ENCODE measurements around the gene ZNF316. TPM values are rescaled to one million over a fixed set of nuclear protein-coding genes. Genes with fewer than 3 reads are reported as not detected.

The ZNF316 gene
- total RNA-seq, 4 donors from 2014 or later: 32.1 to 77.7 (median 36.2) TPM

- no peak for TF ChIP-seq EP300 (IDR thresholded peaks at IDR 0.05)
- TF ChIP-seq CTCF (IDR thresholded peaks at IDR 0.05): no peak
- no peak for TF ChIP-seq POLR2A (IDR thresholded peaks at IDR 0.05)
- H3K36me3 ChIP-seq: peaks cover 0 to 70% (median 0%) of the 10 kb centered on the region in 3 donors
- no peak for DNase-seq (ENCODE audit: low spot score in 2 of 2)
- H3K4me3 ChIP-seq: no peak overlapping the region
- no peaks in the 10 kb centered on the region for H3K4me1 ChIP-seq
- WGBS, 2 donors: 90 to 93% methylated on average over 26 of the region's 27 CpGs
- H3K27me3 ChIP-seq: no peaks in the 10 kb centered on the region
- H3K27ac ChIP-seq: no peak overlapping the region
- no peaks in the 10 kb centered on the region for H3K9me3 ChIP-seq
Observed at GRCh38 chr7:6608081-6608480, 29.0 kb upstream of the ZNF316 start.

DNA sequence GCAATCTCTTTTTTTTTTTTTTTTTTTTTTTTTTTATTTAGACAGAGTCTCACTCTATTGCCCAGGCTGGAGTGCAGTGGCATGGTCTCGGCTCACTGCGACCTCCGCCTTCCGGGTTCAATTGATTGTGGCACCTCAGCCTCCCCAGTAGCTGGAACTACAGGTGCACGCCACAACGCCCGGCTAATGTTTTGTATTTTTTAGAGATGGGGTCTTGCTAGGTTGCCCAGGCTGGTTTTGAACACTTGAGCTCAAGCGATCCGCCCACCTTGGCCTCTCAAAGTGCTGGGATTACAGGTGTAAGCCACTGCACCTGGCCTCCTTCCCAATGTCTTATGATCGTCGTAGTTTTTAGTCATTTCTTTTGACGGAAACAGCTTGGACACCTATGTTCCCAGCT, 28.3 kb upstream of the ZNF316 start:
- Histone ChIP-seq H3K9me3 (no peaks in the 10 kb centered on the region), H3K27me3 (no peaks in the 10 kb centered on the region), H3K4me3 (no peak overlapping the region), H3K36me3 (peaks cover 0 to 63% (median 0%) of the 10 kb centered on the region in 3 donors), H3K27ac (no peak overlapping the region), H3K4me1 (no peaks in the 10 kb centered on the region)
- no peak for DNase-seq (ENCODE audit: low spot score in 2 of 2)
- 93% methylated on average over 12 of the region's 12 CpGs for WGBS, 2 donors
- TF ChIP-seq CTCF (IDR thresholded peaks at IDR 0.05) (no peak), POLR2A (IDR thresholded peaks at IDR 0.05) (no peak), EP300 (IDR thresholded peaks at IDR 0.05) (no peak)

DNA sequence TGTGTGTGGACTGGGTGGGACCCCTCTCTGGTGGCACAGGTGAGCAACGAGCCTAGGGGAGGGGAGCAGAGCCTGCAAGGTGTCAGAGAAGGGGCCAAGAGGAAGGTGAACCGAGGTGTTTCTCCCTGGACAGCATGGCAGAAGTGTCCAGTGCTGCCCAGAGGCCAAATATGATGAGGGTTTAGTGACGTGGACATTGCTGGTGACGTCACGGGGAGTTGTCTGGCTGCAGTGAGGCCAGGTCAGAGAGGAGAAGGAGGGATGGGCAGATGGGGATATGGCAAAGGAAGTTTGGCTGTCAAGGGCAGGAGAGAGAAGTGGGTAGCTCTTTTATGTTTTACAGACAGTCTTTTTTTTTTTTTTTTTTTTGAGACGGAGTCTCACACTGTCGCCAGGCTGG, 24.3 kb upstream of the ZNF316 start:
- H3K4me3 ChIP-seq: no peak overlapping the region
- no peaks in the 10 kb centered on the region for H3K27me3 ChIP-seq
- peaks cover 0 to 32% (median 0%) of the 10 kb centered on the region in 3 donors for H3K36me3 ChIP-seq
- no peaks in the 10 kb centered on the region for H3K9me3 ChIP-seq
- peaks cover 0 to 21% (median 8%) of the 10 kb centered on the region in 4 donors for H3K4me1 ChIP-seq
- H3K27ac ChIP-seq: no peak overlapping the region
- 65 to 67% methylated on average over 7 of the region's 7 CpGs for WGBS, 2 donors
- TF ChIP-seq CTCF (IDR thresholded peaks at IDR 0.05): no peak
- no peak for TF ChIP-seq EP300 (IDR thresholded peaks at IDR 0.05)
- no peak for TF ChIP-seq POLR2A (IDR thresholded peaks at IDR 0.05)
- DNase-seq (ENCODE audit: low spot score in 2 of 2): no peak

DNA sequence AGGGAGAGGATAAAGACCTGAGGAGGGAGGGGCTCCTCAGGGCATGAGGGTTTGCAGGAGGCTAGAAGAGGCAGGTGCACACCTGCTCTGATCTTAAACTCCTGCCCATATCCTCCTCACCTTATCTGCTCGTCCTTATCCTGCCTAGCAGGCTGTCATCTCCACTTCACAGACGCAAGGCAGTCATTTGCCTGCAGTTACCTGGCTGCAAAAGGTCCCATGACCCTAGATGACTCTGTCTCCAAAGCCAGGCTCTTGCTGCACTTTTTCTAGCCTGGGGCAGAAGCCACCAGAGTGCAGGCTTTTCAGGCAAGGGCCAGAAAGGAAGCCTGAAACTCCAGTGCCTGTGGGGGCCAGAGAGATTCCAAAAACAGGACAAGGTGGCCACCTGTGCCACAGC, 23.4 kb upstream of the ZNF316 start:
- H3K27me3 ChIP-seq: no peaks in the 10 kb centered on the region
- no peak overlapping the region for H3K27ac ChIP-seq
- peaks cover 0 to 21% (median 8%) of the 10 kb centered on the region in 4 donors for H3K4me1 ChIP-seq
- no peak for DNase-seq (ENCODE audit: low spot score in 2 of 2)
- WGBS, 2 donors: 44 to 51% methylated on average over 2 of the region's 2 CpGs
- no peaks in the 10 kb centered on the region for H3K9me3 ChIP-seq
- no peak overlapping the region for H3K4me3 ChIP-seq
- TF ChIP-seq EP300 (IDR thresholded peaks at IDR 0.05) (no peak), POLR2A (IDR thresholded peaks at IDR 0.05) (no peak), CTCF (IDR thresholded peaks at IDR 0.05) (no peak)
- H3K36me3 ChIP-seq: peaks cover 0 to 32% (median 0%) of the 10 kb centered on the region in 3 donors

DNA sequence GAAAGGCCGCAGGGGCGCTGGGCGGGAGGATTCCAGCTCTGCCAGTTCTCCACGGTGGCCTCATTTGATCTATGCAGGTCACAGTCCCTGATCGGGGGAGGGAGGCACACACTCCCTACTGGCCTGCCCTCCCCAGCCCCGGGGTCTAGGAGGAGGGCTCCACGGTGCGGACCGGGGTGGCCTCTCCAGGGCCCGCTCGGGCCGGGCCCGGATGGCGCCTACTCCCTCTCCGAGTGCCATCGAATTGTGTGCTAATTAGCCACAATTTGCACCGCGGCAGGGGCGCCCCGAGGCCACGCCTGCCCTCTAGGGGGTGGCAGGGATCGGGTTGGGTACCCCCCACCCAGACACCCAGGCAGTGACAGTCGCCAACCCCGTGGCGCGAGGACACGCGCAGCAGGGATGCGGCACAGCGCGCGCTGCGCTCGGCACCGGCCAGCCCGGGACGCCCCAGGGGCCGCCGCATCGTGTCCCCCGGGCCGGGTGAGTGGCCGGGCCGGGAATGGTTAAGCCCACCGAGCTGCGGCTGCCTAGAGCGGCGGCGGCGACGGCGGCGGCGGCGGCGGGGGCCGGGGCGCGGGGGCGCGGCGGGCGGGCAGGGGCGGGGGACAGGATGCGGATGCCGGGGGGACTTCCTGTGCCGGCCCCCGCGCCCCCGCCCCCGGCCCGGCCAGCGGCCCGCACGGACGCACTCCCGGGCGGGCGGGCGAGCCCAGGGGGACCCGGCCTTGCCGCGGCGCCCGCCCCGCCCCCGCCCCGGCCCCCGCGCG, 22.0 kb upstream of the ZNF316 start, which contains the start of gene ZNF853:
TSS of gene ZNF853 (plus strand) at position 658 of the 770 bp plus-strand sequence. CDS start 565 bp downstream, outside the sequence.
- DNase-seq (ENCODE audit: low spot score in 2 of 2): no peak
- peak within 1 kb of the TSS in 2 of 4 donors; percentile 40 to 73 for H3K27ac ChIP-seq
- peak within 1 kb of the TSS; percentile 54 to 82 (median 62) for H3K4me3 ChIP-seq
- peaks cover 0 to 18% (median 0%) of the 10 kb centered on the region in 3 donors for H3K36me3 ChIP-seq
- no peaks in the 10 kb centered on the region for H3K9me3 ChIP-seq
- H3K4me1 ChIP-seq: peaks cover 0 to 21% (median 8%) of the 10 kb centered on the region in 4 donors
- WGBS, 2 donors: 9 to 17% methylated on average over 9 to 17 of the region's 91 CpGs
- no peak for TF ChIP-seq EP300 (IDR thresholded peaks at IDR 0.05)
- no peak for TF ChIP-seq CTCF (IDR thresholded peaks at IDR 0.05)
- H3K27me3 ChIP-seq: no peaks in the 10 kb centered on the region

Data from tibial nerve (tissue), 4 donors.